ENCODE results near the gene OSBPL6.

The OSBPL6 gene

GRCh38 chr2:178265851-178266250, 71.5 kb downstream of the OSBPL6 start:
- no peaks in the 10 kb centered on the region for H3F3A ChIP-seq (ENCODE audit: control insufficient read depth, insufficient read depth)
- no peaks in the 10 kb centered on the region for H3K9me3 ChIP-seq (ENCODE audit: control insufficient read depth, insufficient read depth, low read length)

GRCh38 chr2:178266445-178266844, 72.1 kb downstream of the OSBPL6 start:
- Histone ChIP-seq H3K27me3 (ENCODE audit: control insufficient read depth, low read length) (no peaks in the 10 kb centered on the region), H3K79me2 (ENCODE audit: control insufficient read depth, low read length) (no peaks in the 10 kb centered on the region), H3K4me3 (ENCODE audit: low read length) (no peak overlapping the region), H3K36me3 (ENCODE audit: control insufficient read depth, low read length) (no peaks in the 10 kb centered on the region), H3K9me2 (replicated peaks; ENCODE audit: control insufficient read depth, low read length) (no peaks in the 10 kb centered on the region), H3K4me2 (ENCODE audit: low read length) (no peak overlapping the region), H3K9me3 (ENCODE audit: control insufficient read depth, insufficient read depth, low read length) (no peaks in the 10 kb centered on the region), H3K27ac (ENCODE audit: low read depth, low read length) (no peak overlapping the region), H3K4me1 (ENCODE audit: control insufficient read depth, low read length) (no peaks in the 10 kb centered on the region), H3F3A (ENCODE audit: control insufficient read depth, insufficient read depth) (no peaks in the 10 kb centered on the region), H4K20me1 (ENCODE audit: control insufficient read depth, insufficient read depth, low read depth, low read length) (no peaks in the 10 kb centered on the region)
- TF ChIP-seq, protein P1, sequence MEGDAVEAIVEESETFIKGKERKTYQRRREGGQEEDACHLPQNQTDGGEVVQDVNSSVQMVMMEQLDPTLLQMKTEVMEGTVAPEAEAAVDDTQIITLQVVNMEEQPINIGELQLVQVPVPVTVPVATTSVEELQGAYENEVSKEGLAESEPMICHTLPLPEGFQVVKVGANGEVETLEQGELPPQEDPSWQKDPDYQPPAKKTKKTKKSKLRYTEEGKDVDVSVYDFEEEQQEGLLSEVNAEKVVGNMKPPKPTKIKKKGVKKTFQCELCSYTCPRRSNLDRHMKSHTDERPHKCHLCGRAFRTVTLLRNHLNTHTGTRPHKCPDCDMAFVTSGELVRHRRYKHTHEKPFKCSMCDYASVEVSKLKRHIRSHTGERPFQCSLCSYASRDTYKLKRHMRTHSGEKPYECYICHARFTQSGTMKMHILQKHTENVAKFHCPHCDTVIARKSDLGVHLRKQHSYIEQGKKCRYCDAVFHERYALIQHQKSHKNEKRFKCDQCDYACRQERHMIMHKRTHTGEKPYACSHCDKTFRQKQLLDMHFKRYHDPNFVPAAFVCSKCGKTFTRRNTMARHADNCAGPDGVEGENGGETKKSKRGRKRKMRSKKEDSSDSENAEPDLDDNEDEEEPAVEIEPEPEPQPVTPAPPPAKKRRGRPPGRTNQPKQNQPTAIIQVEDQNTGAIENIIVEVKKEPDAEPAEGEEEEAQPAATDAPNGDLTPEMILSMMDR (IDR thresholded peaks at IDR 0.05; ENCODE audit: low read depth, low read length, poor library complexity, severe bottlenecking), result no peak
- TF ChIP-seq EZH2phosphoT487 (IDR thresholded peaks at IDR 0.05; ENCODE audit: borderline replicate concordance, low read length), result no peak

More at GRCh38 chr2:178265851-178266250, 71.5 kb downstream of the OSBPL6 start:
- Histone ChIP-seq H3K27ac (ENCODE audit: low read depth, low read length) (no peak overlapping the region), H3K4me3 (ENCODE audit: low read length) (no peak overlapping the region), H3K9me2 (replicated peaks; ENCODE audit: control insufficient read depth, low read length) (no peaks in the 10 kb centered on the region), H3K4me1 (ENCODE audit: control insufficient read depth, low read length) (no peaks in the 10 kb centered on the region), H3K27me3 (ENCODE audit: control insufficient read depth, low read length) (no peaks in the 10 kb centered on the region), H3K4me2 (ENCODE audit: low read length) (no peak overlapping the region), H3K79me2 (ENCODE audit: control insufficient read depth, low read length) (no peaks in the 10 kb centered on the region), H3K36me3 (ENCODE audit: control insufficient read depth, low read length) (no peaks in the 10 kb centered on the region), H4K20me1 (ENCODE audit: control insufficient read depth, insufficient read depth, low read depth, low read length) (no peaks in the 10 kb centered on the region)
- TF ChIP-seq, protein P1 (IDR thresholded peaks at IDR 0.05; ENCODE audit: low read depth, low read length, poor library complexity, severe bottlenecking), result no peak

DNA sequence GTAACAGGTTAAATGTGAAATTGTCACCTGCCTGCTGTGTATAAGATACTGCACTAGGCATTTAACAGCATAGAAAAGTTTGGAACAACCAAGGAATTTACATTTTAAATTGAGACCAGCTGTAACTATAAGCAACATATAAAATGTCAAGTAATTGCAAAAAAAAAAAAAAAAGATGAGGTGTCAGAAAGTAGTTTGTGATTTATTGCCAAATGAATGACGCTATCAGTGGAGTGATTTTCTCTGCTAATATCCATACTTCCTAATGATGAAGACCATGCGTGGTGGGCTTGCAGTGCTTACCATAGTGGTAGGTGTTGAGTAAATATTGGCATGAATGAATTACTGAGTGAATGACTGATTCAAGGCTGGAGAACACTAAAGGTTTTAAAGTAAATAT, 73.3 kb downstream of the OSBPL6 start:
- H3K9me3 ChIP-seq (ENCODE audit: control insufficient read depth, insufficient read depth, low read length), result no peaks in the 10 kb centered on the region
- H3K27ac ChIP-seq (ENCODE audit: low read depth, low read length), result no peak overlapping the region
- H3F3A ChIP-seq (ENCODE audit: control insufficient read depth, insufficient read depth), result no peaks in the 10 kb centered on the region
- no peaks in the 10 kb centered on the region for H4K20me1 ChIP-seq (ENCODE audit: control insufficient read depth, insufficient read depth, low read depth, low read length)
- H3K9me2 ChIP-seq (replicated peaks; ENCODE audit: control insufficient read depth, low read length), result no peaks in the 10 kb centered on the region
- H3K27me3 ChIP-seq (ENCODE audit: control insufficient read depth, low read length), result peaks cover 1% of the 10 kb centered on the region
- H3K79me2 ChIP-seq (ENCODE audit: control insufficient read depth, low read length), result no peaks in the 10 kb centered on the region
- no peak overlapping the region for H3K4me2 ChIP-seq (ENCODE audit: low read length)
- TF ChIP-seq, protein P1 (IDR thresholded peaks at IDR 0.05; ENCODE audit: low read depth, low read length, poor library complexity, severe bottlenecking), result no peak
- TF ChIP-seq EZH2phosphoT487 (IDR thresholded peaks at IDR 0.05; ENCODE audit: borderline replicate concordance, low read length), result no peak
- no peaks in the 10 kb centered on the region for H3K36me3 ChIP-seq (ENCODE audit: control insufficient read depth, low read length)
- H3K4me3 ChIP-seq (ENCODE audit: low read length), result no peak overlapping the region
- H3K4me1 ChIP-seq (ENCODE audit: control insufficient read depth, low read length), result no peaks in the 10 kb centered on the region

DNA sequence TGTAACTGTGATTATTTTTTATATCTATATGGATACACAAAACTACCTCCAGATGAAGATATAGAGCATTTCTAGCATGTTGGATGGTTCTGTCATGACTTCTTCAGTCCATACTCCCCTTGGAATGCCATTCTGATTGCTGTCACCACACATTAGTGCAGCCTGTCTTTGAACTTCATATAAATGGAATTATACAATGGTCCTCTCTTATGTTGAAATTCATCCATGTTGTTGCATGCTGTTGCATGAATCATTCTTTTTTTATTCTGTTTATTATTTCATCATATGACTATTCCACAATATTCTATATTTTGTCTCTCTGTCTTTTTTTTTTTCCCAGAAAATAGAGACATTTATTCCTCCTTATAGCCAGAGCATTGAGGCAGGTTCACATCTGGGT, 74.1 kb downstream of the OSBPL6 start:
- H3K79me2 ChIP-seq (ENCODE audit: control insufficient read depth, low read length), result no peaks in the 10 kb centered on the region
- TF ChIP-seq, protein P1 (IDR thresholded peaks at IDR 0.05; ENCODE audit: low read depth, low read length, poor library complexity, severe bottlenecking), result no peak
- no peak for TF ChIP-seq EZH2phosphoT487 (IDR thresholded peaks at IDR 0.05; ENCODE audit: borderline replicate concordance, low read length)
- no peaks in the 10 kb centered on the region for H3F3A ChIP-seq (ENCODE audit: control insufficient read depth, insufficient read depth)
- H3K36me3 ChIP-seq (ENCODE audit: control insufficient read depth, low read length), result no peaks in the 10 kb centered on the region
- no peaks in the 10 kb centered on the region for H3K9me2 ChIP-seq (replicated peaks; ENCODE audit: control insufficient read depth, low read length)
- H3K27ac ChIP-seq (ENCODE audit: low read depth, low read length), result no peak overlapping the region
- no peaks in the 10 kb centered on the region for H4K20me1 ChIP-seq (ENCODE audit: control insufficient read depth, insufficient read depth, low read depth, low read length)
- no peak overlapping the region for H3K4me2 ChIP-seq (ENCODE audit: low read length)
- H3K4me3 ChIP-seq (ENCODE audit: low read length), result no peak overlapping the region
- no peaks in the 10 kb centered on the region for H3K4me1 ChIP-seq (ENCODE audit: control insufficient read depth, low read length)
- peaks cover 4% of the 10 kb centered on the region for H3K27me3 ChIP-seq (ENCODE audit: control insufficient read depth, low read length)
- H3K9me3 ChIP-seq (ENCODE audit: control insufficient read depth, insufficient read depth, low read length), result no peaks in the 10 kb centered on the region
